ENCODE results near the gene CENPT. TPM values are rescaled to one million over a fixed set of nuclear protein-coding genes. Genes with fewer than 3 reads are reported as not detected.

CENPT gene
- total and polyA plus RNA-seq, 9 donors, result 18.4 to 57.4 (median 42.0) TPM

DNA sequence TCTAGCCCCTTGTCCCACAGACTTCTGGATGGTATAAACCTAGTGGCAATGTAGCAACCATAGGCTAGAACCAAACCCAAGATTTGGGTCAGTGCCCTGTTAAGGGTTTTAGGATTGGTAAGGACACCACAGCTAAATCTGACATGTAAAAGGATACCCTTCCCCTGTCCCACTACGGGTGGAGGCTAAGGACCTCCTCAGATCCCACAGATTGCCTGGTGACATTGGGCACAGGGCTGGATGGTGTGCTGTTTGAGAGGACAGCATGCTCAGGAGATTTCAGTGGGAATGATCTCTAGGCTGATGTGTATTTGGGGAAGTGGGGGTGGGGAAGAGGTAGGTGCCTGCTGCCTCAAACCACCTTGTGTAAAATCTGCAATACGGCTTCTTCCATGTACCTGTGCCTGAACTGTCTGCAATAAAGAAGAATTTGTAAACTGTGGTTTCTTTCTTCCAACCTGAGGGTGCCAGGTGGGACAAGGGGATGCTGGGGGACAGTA, 24.7 kb upstream of the CENPT start:
- no peaks in the 10 kb centered on the region for H3K9me3 ChIP-seq
- DNase-seq, result no peak
- peak overlapping the region in 1 of 2 donors; percentile 37 for H3K27ac ChIP-seq
- WGBS, 3 donors, result 43 to 74% (median 60%) methylated on average over 2 of the region's 2 CpGs
- TF ChIP-seq CTCF (IDR thresholded peaks at IDR 0.05), result no peak
- no peak for TF ChIP-seq POLR2A (IDR thresholded peaks at IDR 0.05)
- TF ChIP-seq EP300 (IDR thresholded peaks at IDR 0.05), result no peak
- H3K36me3 ChIP-seq, result no peaks in the 10 kb centered on the region
- peak overlapping the region; percentile 89 for H3K4me3 ChIP-seq
- no peaks in the 10 kb centered on the region for H3K27me3 ChIP-seq
- intact Hi-C loops (cut with DNase I), result no loop called here
- H3K4me1 ChIP-seq (ENCODE audit: insufficient read depth), result peaks cover 6% of the 10 kb centered on the region

GRCh38 chr16:67871256-67871655, 23.8 kb upstream of the CENPT start:
- H3K4me1 ChIP-seq (ENCODE audit: insufficient read depth), result peaks cover 6% of the 10 kb centered on the region
- WGBS, 3 donors, result 38 to 52% (median 44%) methylated on average over 3 of the region's 3 CpGs
- H3K27me3 ChIP-seq, result no peaks in the 10 kb centered on the region
- no peaks in the 10 kb centered on the region for H3K36me3 ChIP-seq
- H3K4me3 ChIP-seq, result no peak overlapping the region
- intact Hi-C loops (cut with DNase I), result no loop called here
- DNase-seq, result no peak
- no peaks in the 10 kb centered on the region for H3K9me3 ChIP-seq
- TF ChIP-seq EP300 (IDR thresholded peaks at IDR 0.05), result no peak
- no peak for TF ChIP-seq CTCF (IDR thresholded peaks at IDR 0.05)
- no peak for TF ChIP-seq POLR2A (IDR thresholded peaks at IDR 0.05)
- H3K27ac ChIP-seq, result no peak overlapping the region

DNA sequence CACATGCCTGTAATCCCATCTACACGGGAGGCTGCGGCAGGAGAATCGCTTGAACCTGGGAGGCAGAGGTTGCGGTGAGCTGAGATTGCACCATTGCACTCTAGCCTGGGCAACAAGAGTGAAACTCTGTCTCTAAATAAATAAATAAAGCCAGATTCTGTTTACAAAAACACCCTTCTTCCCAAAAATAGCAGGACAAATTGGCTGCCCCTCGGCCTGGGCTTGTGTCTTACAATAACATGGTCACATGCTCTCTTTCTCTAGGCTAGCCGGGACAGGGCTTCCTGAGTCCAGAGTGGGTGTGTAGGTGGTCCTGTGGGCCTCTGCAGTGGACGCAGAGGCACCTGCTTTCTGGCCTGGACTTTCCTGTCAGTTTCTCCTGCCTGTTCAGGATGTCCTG, 22.2 kb upstream of the CENPT start:
- no peaks in the 10 kb centered on the region for H3K9me3 ChIP-seq
- WGBS, 3 donors, result 69 to 80% (median 71%) methylated on average over 7 of the region's 7 CpGs
- no peak for DNase-seq
- TF ChIP-seq EP300 (IDR thresholded peaks at IDR 0.05) (no peak), POLR2A (IDR thresholded peaks at IDR 0.05) (no peak), CTCF (IDR thresholded peaks at IDR 0.05) (no peak)
- H3K27me3 ChIP-seq, result no peaks in the 10 kb centered on the region
- H3K36me3 ChIP-seq, result no peaks in the 10 kb centered on the region
- peaks cover 2% of the 10 kb centered on the region for H3K4me1 ChIP-seq (ENCODE audit: insufficient read depth)
- intact Hi-C loops (cut with DNase I), result no loop called here
- H3K27ac ChIP-seq, result no peak overlapping the region
- no peak overlapping the region for H3K4me3 ChIP-seq

GRCh38 chr16:67868290-67868689, 20.8 kb upstream of the CENPT start:
- intact Hi-C loops (cut with DNase I), result no loop called here
- 78 to 88% (median 85%) methylated on average over 6 of the region's 6 CpGs for WGBS, 3 donors
- DNase-seq, result no peak
- H3K4me3 ChIP-seq, result no peak overlapping the region
- no peak overlapping the region for H3K27ac ChIP-seq
- H3K36me3 ChIP-seq, result no peaks in the 10 kb centered on the region
- H3K27me3 ChIP-seq, result no peaks in the 10 kb centered on the region
- H3K9me3 ChIP-seq, result no peaks in the 10 kb centered on the region
- TF ChIP-seq CTCF (IDR thresholded peaks at IDR 0.05) (no peak), POLR2A (IDR thresholded peaks at IDR 0.05) (no peak), EP300 (IDR thresholded peaks at IDR 0.05) (no peak)
- peaks cover 2% of the 10 kb centered on the region for H3K4me1 ChIP-seq (ENCODE audit: insufficient read depth)

All from ovary (tissue), 9 donors.